ENCODE data around the gene CLPSL2. TPM values are rescaled to one million over a fixed set of nuclear protein-coding genes. Genes with fewer than 3 reads are reported as not detected.

The CLPSL2 gene
- total and polyA plus RNA-seq, 2 donors (not counting 1 experiment from before 2014, with no cell fraction given), result not detected

- Histone ChIP-seq H3K4me3 (ENCODE audit: control extremely low read depth in 1 of 5, extremely low read depth in 1 of 5, insufficient read depth in 1 of 5, low read depth in 2 of 5, low read length in 4 of 5) (no peak overlapping the region), H3K36me3 (replicated peaks in 1 of 2; ENCODE audit: control extremely low read depth in 1 of 2, control insufficient read depth in 1 of 2, extremely low read depth in 1 of 2, insufficient read depth in 2 of 2, low read length in 1 of 2) (no peaks in the 10 kb centered on the region), H3K4me2 (replicated peaks; ENCODE audit: low read depth, low read length, poor library complexity, severe bottlenecking) (no peak overlapping the region), H3K9me3 (ENCODE audit: control extremely low read depth in 1 of 3, control insufficient read depth in 2 of 3, insufficient read depth in 1 of 3, low read length in 2 of 3) (peaks cover 0 to 12% (median 0%) of the 10 kb centered on the region in 3 donors), H2AFZ (ENCODE audit: insufficient read depth, low read depth, low read length, poor library complexity, severe bottlenecking) (no peak overlapping the region), H3K9ac (ENCODE audit: low read length) (no peak overlapping the region), H3K79me2 (ENCODE audit: control insufficient read depth, insufficient read depth, low read length) (no peaks in the 10 kb centered on the region), H3K4me1 (ENCODE audit: control insufficient read depth in 2 of 2, insufficient read depth in 2 of 2, low read length in 2 of 2) (peaks cover 0 to 4% of the 10 kb centered on the region in 2 donors), H3K27ac (ENCODE audit: low read length in 2 of 2) (no peak overlapping the region), H4K20me1 (ENCODE audit: control insufficient read depth, insufficient read depth, low read length, poor library complexity, severe bottlenecking) (no peaks in the 10 kb centered on the region), H3K27me3 (replicated peaks in 1 of 4; ENCODE audit: control extremely low read depth in 1 of 4, control insufficient read depth in 3 of 4, insufficient read depth in 4 of 4, low read length in 3 of 4) (peaks cover 0 to 20% (median 14%) of the 10 kb centered on the region in 4 experiments)
- H3K4me1 Mint-ChIP-seq, result no peaks in the 10 kb centered on the region
- H3K4me3 Mint-ChIP-seq, result no peak overlapping the region
- TF ChIP-seq CTCF (IDR thresholded peaks at IDR 0.05) (no peak), EZH2 (IDR thresholded peaks at IDR 0.05; ENCODE audit: borderline replicate concordance, insufficient read depth, low read depth, low read length, poor library complexity, severe bottlenecking) (no peak)
- H3K9me3 Mint-ChIP-seq (ENCODE audit: insufficient read depth), result no peaks in the 10 kb centered on the region
- ChIA-PET POLR2A (no interaction called here), CTCF (interaction anchor here (1.1 kb wide), 1 partner anchor 262 kb away, joined by 3 read pairs; no protein-coding TSS in a partner anchor)
- no peak overlapping the region for H3K27ac Mint-ChIP-seq
- 100% methylated on average over 2 of the region's 2 CpGs for WGBS (ENCODE audit: insufficient coverage)
- intact Hi-C loops (cut with micrococcal nuclease), result no loop called here
- DNase-seq, result no peak
- no peak for ATAC-seq (ENCODE audit: low read depth)
- H3K27me3 Mint-ChIP-seq, result peaks cover 58% of the 10 kb centered on the region
These were observed 9.9 kb downstream of the CLPSL2 start for GRCh38 chr6:35786272-35786671.

GRCh38 chr6:35786810-35787209 lies 10.4 kb downstream of the CLPSL2 start:
- CTCF ChIA-PET, result interaction anchor here (1.1 kb wide), 1 partner anchor 262 kb away, joined by 3 read pairs; no protein-coding TSS in a partner anchor
- no peak overlapping the region for H3K4me3 Mint-ChIP-seq
- Histone ChIP-seq H3K36me3 (replicated peaks in 1 of 2; ENCODE audit: control extremely low read depth in 1 of 2, control insufficient read depth in 1 of 2, extremely low read depth in 1 of 2, insufficient read depth in 2 of 2, low read length in 1 of 2) (no peaks in the 10 kb centered on the region), H3K4me2 (replicated peaks; ENCODE audit: low read depth, low read length, poor library complexity, severe bottlenecking) (no peak overlapping the region), H3K4me3 (ENCODE audit: control extremely low read depth in 1 of 5, extremely low read depth in 1 of 5, insufficient read depth in 1 of 5, low read depth in 2 of 5, low read length in 4 of 5) (no peak overlapping the region), H3K9ac (ENCODE audit: low read length) (no peak overlapping the region), H3K27me3 (replicated peaks in 1 of 4; ENCODE audit: control extremely low read depth in 1 of 4, control insufficient read depth in 3 of 4, insufficient read depth in 4 of 4, low read length in 3 of 4) (peaks cover 0 to 20% (median 14%) of the 10 kb centered on the region in 4 experiments), H3K4me1 (ENCODE audit: control insufficient read depth in 2 of 2, insufficient read depth in 2 of 2, low read length in 2 of 2) (peaks cover 0 to 4% of the 10 kb centered on the region in 2 donors), H3K27ac (ENCODE audit: low read length in 2 of 2) (no peak overlapping the region), H3K9me3 (ENCODE audit: control extremely low read depth in 1 of 3, control insufficient read depth in 2 of 3, insufficient read depth in 1 of 3, low read length in 2 of 3) (peaks cover 0 to 12% (median 0%) of the 10 kb centered on the region in 3 donors), H4K20me1 (ENCODE audit: control insufficient read depth, insufficient read depth, low read length, poor library complexity, severe bottlenecking) (no peaks in the 10 kb centered on the region), H3K79me2 (ENCODE audit: control insufficient read depth, insufficient read depth, low read length) (no peaks in the 10 kb centered on the region), H2AFZ (ENCODE audit: insufficient read depth, low read depth, low read length, poor library complexity, severe bottlenecking) (no peak overlapping the region)
- WGBS (ENCODE audit: insufficient coverage), result 66% methylated on average over 25 of the region's 25 CpGs
- ATAC-seq (ENCODE audit: low read depth) (no peak), DNase-seq (no peak)
- intact Hi-C loops (cut with micrococcal nuclease), result no loop called here
- H3K27me3 Mint-ChIP-seq, result peaks cover 55% of the 10 kb centered on the region
- TF ChIP-seq EZH2 (IDR thresholded peaks at IDR 0.05; ENCODE audit: borderline replicate concordance, insufficient read depth, low read depth, low read length, poor library complexity, severe bottlenecking) (no peak), CTCF (IDR thresholded peaks at IDR 0.05) (no peak)
- H3K9me3 Mint-ChIP-seq (ENCODE audit: insufficient read depth), result no peaks in the 10 kb centered on the region
- POLR2A ChIA-PET, result no interaction called here
- no peaks in the 10 kb centered on the region for H3K4me1 Mint-ChIP-seq
- H3K27ac Mint-ChIP-seq, result no peak overlapping the region
